ENCODE results near the gene PAEP.
"Not testable (repeated sequence)": the region's sequence is repeated elsewhere in the genome, so short reads cannot be mapped to it uniquely, and the experiment has no call there.

Gene PAEP
- total RNA-seq, result 0 reads per million in 2 donors

DNA sequence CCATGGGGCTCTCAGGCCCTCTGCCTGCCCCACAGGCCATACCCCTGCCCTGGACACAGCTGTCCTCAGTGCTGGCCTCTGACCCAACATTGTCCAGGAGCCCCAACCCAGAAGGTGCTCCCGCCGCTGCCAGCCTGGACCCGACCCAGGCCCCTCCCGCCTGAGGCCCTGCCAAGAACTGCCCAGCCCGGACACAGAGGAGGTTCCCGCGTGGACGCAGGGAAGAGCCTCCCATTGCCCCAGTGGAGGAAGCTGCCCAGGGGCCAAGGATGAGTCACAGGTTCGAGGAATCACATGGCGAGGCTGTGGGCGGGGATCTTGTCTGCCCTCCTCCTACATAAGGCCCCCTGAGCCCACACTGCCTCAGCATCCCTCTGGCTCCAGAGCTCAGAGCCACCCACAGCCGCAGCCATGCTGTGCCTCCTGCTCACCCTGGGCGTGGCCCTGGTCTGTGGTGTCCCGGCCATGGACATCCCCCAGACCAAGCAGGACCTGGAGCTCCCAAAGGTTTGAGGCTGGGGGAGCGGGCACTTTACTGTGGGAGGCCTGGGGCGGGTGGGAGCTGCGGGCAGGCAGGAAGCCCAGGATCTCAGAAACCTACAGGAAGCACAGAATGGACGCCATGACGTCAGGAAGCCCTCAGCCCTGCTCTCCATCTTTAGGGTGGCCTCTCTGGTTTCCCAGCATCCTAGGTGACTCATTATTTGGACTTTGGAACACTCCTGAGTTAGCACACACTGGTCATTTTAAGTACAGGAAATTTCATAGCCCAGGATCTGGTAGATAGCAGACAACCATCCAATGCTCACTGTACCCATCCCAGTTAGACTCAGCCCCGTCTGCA lies at the start of gene PAEP:
Gene PAEP (plus strand): TSS at position 366 of the 844 bp plus-strand sequence.
- no peak for DNase-seq

DNA sequence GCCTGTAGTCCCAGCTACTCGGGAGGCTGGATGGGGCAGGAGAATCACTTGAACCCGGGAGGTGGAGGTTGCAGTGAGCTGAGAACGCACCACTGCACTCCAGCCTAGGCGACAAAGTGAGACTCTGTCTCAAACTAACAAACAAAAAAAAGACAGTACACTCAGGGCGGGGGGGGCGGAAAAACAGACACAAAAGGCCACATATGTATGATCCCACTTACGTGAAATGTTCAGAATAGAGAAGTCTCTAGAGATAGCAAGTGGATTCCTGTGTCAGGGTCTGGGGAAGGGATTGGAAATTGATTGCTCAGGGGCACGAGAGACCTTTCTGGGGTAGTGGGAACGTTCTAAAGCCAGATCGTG lies 49.3 kb upstream of the PAEP start:
- DNase-seq, result no peak

DNA sequence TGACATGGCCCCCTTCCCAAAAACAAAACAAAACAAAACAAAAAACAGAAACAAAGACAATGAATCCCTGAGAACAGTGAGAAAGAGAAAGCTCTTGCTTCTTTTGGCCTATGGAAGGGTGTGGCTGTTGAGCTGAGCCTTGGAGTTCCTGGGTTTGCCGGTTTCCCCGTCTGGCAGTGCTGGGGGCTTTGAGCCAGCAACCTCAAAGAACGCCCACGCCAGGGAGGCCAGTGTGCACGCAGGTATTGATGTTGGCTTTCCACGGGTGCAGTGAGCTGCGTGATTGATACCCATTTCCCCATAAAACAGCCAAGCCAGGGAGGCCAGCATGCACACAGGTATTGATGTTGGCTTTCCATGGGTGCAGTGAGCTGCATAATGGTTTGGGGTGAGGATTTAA lies 48.7 kb upstream of the PAEP start:
- DNase-seq, result no peak

DNA sequence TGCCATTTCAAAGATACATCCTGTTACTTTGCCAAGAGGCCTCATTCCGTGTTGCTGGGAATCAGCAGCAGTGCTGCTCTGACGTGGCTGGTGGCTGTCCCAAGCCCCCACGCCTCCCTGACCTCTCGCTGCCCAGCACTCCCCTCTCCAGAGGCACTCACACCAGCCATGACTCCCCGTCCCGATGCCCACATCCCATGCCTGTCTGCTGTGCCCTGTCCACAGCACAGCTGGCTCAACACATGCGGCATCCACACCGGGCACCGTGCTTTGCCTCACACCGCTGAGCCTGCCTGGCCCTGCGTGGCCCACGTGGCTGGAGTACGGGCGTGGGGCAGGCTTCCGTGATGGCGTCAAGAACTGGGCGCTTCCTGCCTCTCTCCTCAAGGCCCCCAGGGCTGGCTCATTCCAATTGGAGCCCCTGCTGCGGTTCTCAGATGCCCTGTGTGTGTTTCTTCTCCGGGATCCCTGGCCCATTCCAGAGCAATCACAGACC lies 48.2 kb upstream of the PAEP start:
- no peak for DNase-seq

DNA sequence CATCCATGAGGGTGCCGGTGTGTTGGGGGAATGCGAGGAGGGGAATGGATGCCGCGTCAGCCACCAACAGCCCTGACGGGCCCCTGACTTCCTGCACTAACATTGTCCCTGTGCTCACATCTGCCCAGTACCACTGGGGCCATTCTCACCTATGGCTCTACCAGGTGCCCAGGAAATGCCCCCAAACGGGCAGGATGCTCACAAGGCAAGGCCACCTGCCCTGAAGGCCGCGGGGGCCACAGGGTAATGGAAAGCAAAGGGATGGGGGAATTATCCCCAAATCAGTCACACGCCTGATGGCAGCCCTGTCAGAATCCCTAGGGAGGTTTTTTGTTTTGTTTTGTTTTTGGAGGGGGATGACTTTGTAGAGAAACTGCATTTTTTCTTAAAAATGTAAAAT lies 47.6 kb upstream of the PAEP start:
- DNase-seq, result not testable (repeated sequence)

DNA sequence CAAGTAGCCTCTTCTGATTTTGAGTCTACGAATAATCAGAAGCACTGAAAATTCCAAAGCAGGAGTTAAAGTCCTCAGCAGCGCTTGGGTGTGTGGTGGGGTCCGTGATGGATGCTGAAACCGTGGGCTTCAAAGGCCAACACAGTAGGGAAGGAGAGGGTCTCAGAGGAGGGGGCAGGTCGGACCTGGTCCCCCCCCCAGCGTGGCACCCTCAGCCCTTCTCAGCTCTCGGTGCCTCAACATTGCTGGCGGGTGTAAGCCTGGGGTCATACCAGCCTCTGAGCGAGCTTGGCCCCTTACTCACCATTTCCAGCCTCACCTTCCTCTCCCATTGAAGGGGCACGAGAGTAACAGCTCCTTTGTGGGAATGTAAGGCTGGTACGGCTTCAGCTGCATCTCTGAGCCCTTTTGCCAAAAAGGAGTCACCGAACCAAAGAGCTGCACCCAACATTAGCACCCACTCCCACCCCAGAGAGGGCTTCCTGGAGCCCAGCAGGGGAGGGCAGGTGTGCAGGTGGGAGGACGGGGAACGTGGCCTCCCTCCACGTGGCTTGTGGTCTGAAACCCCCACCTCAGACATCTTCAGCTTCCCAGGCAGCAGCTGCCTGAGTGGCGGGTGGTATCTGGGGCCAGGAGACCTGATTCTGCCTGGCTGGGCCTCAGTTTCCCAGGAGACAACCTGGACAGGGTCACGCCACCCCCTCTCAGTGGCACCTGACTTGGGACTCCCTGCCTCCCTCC lies 47.0 kb upstream of the PAEP start:
- no peak for DNase-seq

DNA sequence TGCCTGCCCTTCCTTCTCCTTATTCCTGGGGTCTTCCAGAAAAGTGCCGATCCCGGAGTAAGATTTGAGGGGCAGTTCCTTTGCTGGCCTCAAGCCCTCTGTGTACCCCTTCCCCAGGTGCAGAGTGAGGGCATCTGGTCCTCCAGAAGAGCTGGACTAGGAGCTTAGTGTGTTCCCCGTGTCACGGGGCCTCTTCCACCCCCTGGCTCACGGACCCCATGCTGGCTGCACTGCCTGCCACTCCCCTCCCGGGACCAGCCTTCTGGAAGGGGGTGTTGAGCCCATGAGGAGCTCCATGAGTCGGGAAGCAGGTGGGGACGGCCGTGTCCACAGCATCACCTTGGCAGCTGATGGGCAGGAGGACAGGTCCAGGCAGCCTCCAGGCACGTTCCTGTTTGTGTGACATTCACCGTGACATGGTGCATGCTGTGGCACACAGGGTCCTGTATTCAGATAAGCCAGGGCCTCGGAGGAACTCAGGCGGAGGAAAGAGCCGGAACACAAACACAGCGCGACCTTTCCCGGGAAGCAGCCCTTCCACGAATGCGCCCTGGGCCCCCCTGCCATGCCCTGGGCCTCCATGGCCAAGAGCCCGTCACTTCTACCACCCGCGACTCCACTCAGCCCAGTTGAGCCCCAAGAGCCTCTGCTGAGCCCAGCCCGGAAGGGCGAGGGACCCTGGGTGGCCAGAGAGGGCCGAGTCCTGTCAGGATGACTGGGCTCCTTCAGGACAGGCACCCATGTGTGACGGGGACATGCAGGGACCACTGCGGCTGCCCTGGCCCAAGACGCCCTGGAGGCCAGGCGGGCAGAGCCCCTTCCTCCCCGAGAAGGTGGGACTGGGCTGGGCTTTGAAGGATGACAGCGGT lies 46.2 kb upstream of the PAEP start:
- DNase-seq, result no peak

DNA sequence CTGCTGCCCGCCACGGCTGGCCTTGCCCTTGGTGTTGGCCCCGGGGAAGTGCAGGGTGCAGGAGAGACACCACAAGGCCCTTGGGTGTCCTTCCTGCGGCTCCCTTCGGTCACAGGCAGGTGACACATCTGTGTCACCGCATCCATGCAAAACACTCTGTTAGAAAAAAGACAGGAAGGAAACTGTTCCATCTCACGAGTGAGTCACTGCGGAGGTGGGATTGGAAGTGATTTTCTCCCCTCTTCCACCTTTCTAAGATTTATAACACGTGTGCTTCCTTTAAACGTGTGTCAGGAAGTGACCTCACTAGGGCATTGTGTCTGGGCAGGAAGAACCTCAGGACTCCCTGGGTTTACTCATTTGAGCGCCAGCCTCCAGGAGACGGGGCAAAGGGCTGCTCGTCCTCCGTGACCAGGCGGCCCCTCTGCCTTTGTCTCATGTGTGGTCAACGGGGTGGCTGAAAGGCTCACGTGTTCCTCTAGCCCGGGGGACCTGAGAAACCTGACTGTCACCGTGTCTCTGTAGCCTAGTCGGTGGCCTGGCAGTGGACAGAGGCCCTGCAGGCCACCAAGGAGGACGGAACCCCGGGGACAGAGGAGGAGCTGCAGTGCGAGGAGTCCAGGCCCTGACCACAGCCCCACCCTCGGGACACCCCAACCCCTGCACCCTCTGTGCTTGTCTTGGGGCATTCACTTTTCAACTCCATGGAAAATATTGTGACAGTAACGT lies 45.3 kb upstream of the PAEP start:
- DNase-seq, result no peak

DNA sequence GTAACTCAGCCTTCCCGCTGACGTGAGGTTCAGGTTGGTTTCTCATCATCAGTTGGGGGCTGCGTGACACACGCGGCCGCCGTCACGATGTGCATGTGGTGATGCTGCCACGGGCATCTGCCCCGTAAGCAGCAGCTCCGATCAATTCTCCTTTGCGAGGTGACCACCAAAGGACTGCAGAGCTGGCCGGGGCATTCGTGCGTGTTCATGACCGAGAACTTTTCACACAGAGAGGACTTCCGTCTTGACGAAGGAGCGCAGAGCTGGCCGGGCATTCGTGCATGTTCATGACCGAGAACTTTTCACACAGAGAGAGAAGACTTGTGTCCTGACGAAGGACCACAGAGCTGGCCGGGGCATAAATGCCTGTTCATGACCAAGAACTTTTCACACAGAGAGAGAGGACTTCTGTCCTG lies 44.1 kb upstream of the PAEP start:
- DNase-seq, result no peak

DNA sequence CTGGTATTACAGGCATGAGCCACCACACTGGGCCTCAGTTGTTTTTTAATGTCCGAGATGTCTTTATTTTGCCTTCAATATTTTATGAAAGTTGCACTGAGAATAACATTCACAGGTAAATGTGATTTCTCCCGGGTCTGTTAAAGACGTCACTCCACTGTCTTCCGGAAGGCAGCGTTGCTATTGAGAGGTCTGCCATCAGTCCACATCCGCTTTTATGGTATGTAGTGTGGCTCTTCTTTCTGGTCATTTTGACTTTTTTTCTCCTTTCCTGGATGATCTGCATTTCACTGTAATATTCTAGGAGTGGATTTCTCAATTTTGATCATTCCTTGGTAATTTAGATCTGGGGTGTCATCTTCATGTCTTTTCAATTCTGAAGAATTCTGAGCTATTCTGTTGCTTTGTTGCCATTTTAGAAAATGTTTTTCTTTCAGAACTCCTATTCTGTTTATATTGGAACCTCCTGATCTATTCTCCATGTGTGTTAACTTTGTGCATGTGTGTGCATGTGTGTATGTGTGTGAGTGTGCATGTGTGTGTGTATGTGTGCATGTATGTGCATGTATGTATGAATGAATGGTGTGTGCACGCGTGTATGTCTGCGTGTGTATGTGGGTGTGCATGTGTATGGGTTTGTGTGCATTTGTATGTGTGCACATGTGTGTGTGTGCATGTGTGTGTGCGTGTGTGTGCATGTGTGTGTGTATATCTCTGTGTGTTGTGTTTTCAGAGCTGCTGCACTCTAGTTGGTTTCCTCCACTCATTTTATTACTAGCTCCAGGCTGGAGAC lies 42.2 kb upstream of the PAEP start:
- DNase-seq, result no peak

DNA sequence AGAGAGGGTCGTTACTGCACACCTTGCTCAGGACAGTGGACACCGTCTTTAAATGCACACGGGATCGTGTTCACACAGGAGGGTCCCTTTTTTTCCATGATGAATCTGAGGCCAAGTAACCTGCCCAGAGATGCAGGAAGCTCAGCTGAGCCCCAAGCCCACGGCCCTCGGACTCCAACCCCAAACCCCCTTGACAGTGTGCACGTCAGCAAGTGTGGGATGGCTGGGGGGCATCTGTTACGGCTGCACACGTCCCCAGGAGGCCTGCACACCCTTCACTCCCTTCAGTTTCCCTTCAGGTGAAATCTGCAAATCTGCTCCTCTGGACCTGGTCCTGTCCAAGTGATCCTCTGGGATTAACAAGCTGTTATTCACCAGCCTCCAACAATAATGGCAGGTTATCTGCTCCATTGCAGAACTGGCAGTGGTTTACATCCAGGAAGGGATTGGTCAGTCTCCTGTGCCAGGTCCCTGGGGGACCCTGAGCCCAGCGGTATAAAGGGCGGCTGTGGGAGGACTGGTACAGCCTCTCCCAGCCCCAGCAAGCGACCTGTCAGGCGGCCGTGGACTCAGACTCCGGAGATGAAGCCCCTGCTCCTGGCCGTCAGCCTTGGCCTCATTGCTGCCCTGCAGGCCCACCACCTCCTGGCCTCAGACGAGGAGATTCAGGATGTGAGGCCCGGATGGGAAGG lies 40.5 kb upstream of the PAEP start, which contains the start of gene LCN1:
Gene LCN1 (plus strand): TSS at position 525 of the 692 bp plus-strand sequence. CDS start 58 bp downstream, at position 583.
- DNase-seq, result no peak

DNA sequence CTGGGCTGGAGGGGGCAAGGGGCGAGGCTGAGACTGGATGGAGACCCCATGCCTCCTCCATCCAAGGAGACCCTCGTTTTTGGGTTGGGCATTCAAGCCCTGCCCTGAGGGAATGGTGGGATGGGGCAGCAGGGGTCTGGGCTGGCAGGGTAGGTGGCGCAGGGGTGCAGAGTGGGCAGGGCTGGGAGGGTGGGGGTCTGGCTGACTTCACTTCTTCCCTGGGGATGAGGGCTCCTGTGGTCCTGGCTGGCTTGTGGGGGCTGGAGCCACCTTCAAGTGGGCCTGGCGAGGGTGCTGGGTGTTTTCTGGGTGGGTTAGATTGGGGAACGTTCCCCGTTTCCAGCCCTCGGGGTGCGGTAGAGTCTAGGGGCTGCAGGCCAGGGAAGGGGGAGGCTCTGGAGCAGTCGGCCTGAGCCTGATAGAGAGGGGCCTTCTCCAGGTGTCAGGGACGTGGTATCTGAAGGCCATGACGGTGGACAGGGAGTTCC lies 39.9 kb upstream of the PAEP start:
- no peak for DNase-seq

DNA sequence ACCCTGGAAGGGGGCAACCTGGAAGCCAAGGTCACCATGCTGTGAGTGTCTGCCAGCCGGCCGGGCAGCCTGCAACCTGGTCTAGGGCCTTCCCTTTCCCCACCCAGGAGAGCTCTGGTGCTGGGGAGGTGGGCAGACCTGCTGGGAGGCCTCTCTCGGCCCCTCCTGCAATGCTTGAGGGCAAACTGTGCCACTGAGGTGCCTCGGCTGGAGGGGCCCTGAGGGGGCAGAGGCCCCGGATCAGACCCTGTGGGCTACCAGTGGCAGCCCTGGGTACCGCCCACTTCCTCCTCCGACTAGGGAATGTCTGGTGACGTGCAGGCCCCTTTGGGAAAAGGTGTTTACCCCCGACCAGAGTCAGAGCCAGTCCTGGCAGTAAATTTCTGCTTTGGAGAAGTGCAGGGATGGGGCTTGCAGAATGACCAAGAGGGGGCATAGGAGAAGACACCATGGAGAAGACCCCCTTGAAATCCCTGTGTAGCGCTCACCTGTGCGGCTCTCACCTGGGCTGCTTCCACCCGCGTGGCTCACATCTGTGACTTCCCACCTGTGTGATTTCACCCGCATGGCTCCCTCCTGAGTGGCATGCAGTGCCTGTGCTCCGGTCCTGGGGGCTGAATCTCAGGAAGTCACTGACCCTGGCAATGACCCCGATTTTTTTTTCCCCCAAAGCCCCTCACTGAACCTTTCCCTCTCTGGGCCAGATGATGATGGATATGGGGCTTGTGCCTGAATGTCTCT lies 39.2 kb upstream of the PAEP start:
- DNase-seq, result no peak

DNA sequence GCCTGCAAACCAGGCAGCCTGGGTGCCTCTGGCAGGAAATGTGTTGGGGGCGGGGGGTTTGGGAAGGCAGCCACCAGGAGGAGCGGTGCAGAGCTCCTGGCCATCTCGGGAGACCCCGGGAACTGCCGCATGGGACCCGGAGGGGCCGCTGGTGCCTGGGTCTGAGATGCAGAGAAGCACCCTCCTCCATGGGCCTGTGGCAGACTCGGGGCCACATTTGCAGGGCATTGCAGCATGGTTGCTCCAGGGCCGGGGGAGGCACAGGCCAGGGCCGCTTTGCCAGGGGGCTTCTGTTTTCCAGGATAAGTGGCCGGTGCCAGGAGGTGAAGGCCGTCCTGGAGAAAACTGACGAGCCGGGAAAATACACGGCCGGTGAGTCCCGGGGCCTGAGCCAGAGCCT lies 38.6 kb upstream of the PAEP start:
- no peak for DNase-seq

DNA sequence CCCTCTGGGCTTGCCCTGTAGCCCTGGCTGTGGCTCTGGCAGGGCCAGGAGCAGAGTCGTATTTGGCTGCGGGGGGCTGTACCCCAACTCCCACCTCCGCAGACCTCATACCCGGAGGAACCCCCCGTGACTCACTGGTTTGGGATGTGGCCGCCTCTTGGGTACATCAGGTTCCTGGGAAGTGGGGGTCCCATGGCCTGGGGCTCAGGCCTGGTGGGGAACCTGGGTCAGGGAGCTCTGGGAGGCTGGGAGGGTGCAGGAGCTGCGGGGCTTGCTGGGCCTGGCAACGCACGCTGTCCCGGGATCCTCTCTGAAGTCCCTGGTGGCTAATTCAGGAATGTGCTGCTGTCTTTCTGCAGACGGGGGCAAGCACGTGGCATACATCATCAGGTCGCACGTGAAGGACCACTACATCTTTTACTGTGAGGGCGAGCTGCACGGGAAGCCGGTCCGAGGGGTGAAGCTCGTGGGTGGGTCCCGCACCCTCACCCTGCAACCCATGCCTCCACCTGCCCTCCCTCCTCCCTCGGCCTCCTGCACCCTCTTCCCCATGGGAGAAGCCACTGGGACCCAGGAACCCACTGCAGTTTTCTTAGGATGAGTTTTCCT lies 37.9 kb upstream of the PAEP start:
- no peak for DNase-seq

DNA sequence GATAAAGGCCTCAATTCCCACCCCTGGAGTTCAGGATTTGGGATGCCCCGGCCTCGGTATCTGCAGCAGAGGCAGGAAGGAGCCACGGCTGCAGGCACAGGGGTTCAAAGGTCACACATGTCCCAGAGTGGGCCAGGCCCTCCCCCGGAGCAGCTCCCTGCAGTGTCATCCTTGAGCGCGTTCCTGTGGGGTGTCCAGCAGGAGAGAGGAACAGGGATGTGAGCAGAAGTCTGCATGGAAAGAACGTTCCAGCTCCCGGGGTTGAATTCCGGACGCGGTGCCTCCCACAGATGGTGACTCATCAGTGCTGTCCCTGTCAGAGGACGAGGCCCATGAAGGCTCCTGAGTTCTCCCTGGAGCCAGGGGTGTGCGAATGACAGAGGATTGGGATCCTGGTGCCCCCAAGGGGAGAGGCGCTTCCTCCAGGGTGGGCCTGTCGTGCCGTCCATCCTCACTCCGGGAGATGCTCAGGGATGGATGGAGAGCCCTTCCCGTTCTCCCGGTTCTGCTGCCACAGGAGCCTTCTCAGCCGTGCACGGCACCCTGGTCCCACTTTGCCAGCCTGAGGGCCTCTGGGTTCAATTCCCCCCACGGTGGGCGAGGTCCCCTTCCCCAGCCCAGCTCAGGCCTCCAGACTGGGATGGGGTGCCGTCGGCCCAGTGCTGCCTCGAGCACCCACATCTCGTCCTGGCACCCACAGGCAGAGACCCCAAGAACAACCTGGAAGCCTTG lies 37.3 kb upstream of the PAEP start:
- no peak for DNase-seq

DNA sequence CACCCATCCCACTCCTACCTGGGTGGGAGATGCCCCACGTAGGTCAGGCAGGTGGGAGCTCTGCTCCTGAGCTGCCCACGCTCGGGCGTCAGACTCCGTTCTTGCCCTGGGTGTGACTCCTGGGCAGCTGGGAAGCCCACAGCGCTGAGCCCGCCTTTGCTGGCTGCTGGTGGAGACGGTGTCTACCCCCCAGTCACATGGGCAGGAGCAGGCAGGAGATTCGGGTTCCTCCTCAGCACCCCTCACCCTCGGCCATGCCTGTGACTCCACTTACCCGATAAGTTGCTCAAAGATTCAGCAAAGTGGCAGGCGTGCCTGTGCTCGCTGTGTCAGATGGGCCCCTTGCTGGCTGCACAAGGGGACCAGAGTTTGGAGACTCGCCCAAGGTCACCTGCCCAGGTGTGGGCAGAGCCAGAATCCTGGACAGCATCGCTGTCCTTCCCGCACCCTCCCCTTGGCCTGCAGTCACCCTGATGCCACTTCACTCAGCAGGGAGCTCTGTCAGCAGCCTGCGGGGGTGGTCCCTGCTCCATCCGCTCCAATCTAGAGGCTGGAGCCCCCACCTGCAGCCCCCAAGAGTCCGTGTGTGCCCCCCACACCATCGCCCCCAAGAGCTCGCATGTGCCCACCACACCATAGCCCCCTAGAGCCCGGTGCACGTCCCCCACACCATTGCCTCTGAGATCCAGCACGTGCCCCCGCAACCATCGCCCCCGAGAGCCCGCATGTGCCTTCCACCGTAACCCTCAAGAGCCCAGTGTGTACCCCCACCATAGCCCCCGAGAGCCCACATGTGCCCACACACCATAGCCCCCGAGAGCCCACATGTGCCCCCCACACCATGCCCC lies 36.1 kb upstream of the PAEP start:
- no peak for DNase-seq
